K562 (cell line): ENCODE results near the gene ERCC2. TPM values are rescaled to one million over a fixed set of nuclear protein-coding genes. Genes with fewer than 3 reads are reported as not detected.

Experiments
- CREM ChIP-seq: IDR thresholded peaks from 2 replicates; pipeline ENCODE4 v1.6.1; 2014; ENCODE audit warnings: antibody characterized with exemption, low read depth
- ZNF24 ChIP-seq: fragments of 450-650 bp; IDR thresholded peaks from 2 replicates; pipeline ENCODE4 v1.6.1; 2016
- polyA plus RNA-seq, 8 experiments: library from polyadenylated mRNA; depleted of rRNA in 4 of 8; stranded (reverse) in 5 of 8; unstranded in 3 of 8; fragments of >200 nt; fragmentation: Nextera tagmentation in 2 of 8; fragmentation: Illumina TruSeq in 1 of 8; extraction: Ambion mirVana in 2 of 8; extraction: Trizol in 1 of 8; gene quantifications; 2 replicates each; pipeline versions ENCODE4 v1.2.1 to v1.2.3, GENCODE V29; 2011 to 2014; ENCODE audit warnings: inconsistent platforms in 1 of 8, missing spikeins in 1 of 8
- total RNA-seq, 7 experiments: library from RNA; depleted of rRNA in 6 of 7; stranded (reverse); fragments of >200 nt in 6 of 7; fragmentation: Illumina TruSeq in 2 of 7; extraction: Trizol in 2 of 7; gene quantifications; 2 replicates each; pipeline versions ENCODE4 v1.2.1 to v1.2.3, GENCODE V29; 2011 to 2021; ENCODE audit warnings: low replicate concordance in 1 of 7
- TF ChIP-seq, protein P1 (sequence below): sonication (generic); formaldehyde crosslinking; IDR thresholded peaks from 2 replicates; pipeline ENCODE4 v1.8.0; 2023; ENCODE audit warnings: missing genetic modification reagents, mild to moderate bottlenecking, borderline replicate concordance
- TF ChIP-seq, protein P2 (sequence below), 2 experiments: fragments of 450-650 bp; conservative IDR thresholded peaks; 2 replicates each; pipeline ENCODE4 v1.6.1; 2017; ENCODE audit warnings: mild to moderate bottlenecking in 2 of 2, moderate library complexity in 2 of 2
- TF ChIP-seq, protein P3 (sequence below): fragments of 450-650 bp; formaldehyde crosslinking; IDR thresholded peaks from 2 replicates; pipeline ENCODE4 v1.4.0; 2022; ENCODE audit warnings: missing genetic modification characterization
- TF ChIP-seq, protein P4 (sequence below), 2 experiments: fragments of 450-650 bp; formaldehyde crosslinking in 1 of 2; IDR thresholded peaks; 2 replicates each; pipeline versions ENCODE4 v1.4.0 to v1.6.1; 2014 to 2020; ENCODE audit warnings: mild to moderate bottlenecking in 2 of 2, borderline replicate concordance in 1 of 2, low read depth in 1 of 2

The ERCC2 gene
- total and polyA plus RNA-seq, 9 of the 15 experiments (the other 6 are each of a cell fraction or from before 2014, with no cell fraction given), result 2.2 to 55.9 (median 23.4) TPM

DNA sequence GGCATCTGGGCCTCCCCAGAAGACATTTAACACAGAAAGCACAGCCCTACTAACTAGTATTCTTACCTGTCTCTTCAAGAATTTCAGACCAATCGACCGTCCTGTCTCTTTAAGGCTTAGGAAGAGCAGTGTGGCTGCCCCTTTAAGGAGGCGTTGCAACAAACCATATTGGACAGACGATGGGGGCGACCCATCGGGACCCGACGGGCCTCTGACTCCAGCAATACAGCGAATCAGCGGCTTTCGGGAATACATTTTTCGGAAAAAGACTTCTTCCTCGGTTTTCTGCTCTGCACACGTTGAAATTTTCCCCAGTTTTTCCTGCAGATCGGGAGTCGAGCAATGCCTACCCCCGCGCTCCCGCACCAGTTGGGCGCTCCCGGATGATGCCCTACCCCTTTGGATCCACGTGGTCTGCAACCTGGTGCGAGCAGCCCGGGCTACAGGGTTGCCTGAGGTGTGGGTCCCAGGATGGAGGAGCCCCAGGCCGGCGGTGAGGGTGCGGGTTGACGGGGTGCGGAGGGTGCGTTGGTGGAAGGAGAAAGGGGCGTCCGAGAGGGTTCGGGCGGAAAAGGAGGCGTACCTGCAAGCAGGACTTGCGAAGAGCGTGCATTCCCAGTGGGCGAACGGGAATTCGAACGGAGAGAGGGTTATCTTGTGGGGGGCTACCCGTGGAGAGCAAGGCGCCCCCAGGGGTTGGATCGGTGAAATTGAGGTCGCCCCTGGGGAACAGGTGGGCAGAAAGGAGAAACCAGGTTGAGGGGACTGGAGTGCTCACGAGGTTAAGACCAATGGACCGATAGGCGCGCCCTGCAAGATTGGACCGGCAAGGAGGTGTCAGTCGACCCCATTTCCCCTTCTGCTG lies 36.1 kb upstream of the ERCC2 start, which contains the start of gene POLR1G (continued):
- TF ChIP-seq, protein P1, sequence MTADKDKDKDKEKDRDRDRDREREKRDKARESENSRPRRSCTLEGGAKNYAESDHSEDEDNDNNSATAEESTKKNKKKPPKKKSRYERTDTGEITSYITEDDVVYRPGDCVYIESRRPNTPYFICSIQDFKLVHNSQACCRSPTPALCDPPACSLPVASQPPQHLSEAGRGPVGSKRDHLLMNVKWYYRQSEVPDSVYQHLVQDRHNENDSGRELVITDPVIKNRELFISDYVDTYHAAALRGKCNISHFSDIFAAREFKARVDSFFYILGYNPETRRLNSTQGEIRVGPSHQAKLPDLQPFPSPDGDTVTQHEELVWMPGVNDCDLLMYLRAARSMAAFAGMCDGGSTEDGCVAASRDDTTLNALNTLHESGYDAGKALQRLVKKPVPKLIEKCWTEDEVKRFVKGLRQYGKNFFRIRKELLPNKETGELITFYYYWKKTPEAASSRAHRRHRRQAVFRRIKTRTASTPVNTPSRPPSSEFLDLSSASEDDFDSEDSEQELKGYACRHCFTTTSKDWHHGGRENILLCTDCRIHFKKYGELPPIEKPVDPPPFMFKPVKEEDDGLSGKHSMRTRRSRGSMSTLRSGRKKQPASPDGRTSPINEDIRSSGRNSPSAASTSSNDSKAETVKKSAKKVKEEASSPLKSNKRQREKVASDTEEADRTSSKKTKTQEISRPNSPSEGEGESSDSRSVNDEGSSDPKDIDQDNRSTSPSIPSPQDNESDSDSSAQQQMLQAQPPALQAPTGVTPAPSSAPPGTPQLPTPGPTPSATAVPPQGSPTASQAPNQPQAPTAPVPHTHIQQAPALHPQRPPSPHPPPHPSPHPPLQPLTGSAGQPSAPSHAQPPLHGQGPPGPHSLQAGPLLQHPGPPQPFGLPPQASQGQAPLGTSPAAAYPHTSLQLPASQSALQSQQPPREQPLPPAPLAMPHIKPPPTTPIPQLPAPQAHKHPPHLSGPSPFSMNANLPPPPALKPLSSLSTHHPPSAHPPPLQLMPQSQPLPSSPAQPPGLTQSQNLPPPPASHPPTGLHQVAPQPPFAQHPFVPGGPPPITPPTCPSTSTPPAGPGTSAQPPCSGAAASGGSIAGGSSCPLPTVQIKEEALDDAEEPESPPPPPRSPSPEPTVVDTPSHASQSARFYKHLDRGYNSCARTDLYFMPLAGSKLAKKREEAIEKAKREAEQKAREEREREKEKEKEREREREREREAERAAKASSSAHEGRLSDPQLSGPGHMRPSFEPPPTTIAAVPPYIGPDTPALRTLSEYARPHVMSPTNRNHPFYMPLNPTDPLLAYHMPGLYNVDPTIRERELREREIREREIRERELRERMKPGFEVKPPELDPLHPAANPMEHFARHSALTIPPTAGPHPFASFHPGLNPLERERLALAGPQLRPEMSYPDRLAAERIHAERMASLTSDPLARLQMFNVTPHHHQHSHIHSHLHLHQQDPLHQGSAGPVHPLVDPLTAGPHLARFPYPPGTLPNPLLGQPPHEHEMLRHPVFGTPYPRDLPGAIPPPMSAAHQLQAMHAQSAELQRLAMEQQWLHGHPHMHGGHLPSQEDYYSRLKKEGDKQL (CRISPR knock-in tag), result no peak
- TF ChIP-seq, protein P2, sequence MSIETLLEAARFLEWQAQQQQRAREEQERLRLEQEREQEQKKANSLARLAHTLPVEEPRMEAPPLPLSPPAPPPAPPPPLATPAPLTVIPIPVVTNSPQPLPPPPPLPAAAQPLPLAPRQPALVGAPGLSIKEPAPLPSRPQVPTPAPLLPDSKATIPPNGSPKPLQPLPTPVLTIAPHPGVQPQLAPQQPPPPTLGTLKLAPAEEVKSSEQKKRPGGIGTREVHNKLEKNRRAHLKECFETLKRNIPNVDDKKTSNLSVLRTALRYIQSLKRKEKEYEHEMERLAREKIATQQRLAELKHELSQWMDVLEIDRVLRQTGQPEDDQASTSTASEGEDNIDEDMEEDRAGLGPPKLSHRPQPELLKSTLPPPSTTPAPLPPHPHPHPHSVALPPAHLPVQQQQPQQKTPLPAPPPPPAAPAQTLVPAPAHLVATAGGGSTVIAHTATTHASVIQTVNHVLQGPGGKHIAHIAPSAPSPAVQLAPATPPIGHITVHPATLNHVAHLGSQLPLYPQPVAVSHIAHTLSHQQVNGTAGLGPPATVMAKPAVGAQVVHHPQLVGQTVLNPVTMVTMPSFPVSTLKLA (conservative IDR thresholded peaks at IDR 0.05), result peak; percentile 99 to 100
- TF ChIP-seq CREM (peak; percentile 62), ZNF24 (no peak)
- TF ChIP-seq, protein P3, sequence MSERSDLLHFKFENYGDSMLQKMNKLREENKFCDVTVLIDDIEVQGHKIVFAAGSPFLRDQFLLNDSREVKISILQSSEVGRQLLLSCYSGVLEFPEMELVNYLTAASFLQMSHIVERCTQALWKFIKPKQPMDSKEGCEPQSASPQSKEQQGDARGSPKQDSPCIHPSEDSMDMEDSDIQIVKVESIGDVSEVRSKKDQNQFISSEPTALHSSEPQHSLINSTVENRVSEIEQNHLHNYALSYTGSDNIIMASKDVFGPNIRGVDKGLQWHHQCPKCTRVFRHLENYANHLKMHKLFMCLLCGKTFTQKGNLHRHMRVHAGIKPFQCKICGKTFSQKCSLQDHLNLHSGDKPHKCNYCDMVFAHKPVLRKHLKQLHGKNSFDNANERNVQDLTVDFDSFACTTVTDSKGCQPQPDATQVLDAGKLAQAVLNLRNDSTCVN (CRISPR knock-in tag), result no peak
- TF ChIP-seq, protein P4, sequence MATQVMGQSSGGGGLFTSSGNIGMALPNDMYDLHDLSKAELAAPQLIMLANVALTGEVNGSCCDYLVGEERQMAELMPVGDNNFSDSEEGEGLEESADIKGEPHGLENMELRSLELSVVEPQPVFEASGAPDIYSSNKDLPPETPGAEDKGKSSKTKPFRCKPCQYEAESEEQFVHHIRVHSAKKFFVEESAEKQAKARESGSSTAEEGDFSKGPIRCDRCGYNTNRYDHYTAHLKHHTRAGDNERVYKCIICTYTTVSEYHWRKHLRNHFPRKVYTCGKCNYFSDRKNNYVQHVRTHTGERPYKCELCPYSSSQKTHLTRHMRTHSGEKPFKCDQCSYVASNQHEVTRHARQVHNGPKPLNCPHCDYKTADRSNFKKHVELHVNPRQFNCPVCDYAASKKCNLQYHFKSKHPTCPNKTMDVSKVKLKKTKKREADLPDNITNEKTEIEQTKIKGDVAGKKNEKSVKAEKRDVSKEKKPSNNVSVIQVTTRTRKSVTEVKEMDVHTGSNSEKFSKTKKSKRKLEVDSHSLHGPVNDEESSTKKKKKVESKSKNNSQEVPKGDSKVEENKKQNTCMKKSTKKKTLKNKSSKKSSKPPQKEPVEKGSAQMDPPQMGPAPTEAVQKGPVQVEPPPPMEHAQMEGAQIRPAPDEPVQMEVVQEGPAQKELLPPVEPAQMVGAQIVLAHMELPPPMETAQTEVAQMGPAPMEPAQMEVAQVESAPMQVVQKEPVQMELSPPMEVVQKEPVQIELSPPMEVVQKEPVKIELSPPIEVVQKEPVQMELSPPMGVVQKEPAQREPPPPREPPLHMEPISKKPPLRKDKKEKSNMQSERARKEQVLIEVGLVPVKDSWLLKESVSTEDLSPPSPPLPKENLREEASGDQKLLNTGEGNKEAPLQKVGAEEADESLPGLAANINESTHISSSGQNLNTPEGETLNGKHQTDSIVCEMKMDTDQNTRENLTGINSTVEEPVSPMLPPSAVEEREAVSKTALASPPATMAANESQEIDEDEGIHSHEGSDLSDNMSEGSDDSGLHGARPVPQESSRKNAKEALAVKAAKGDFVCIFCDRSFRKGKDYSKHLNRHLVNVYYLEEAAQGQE (IDR thresholded peaks at IDR 0.05; ENCODE audit: borderline replicate concordance), result no peak
- TF ChIP-seq, protein P4 (CRISPR knock-in tag; IDR thresholded peaks at IDR 0.05; ENCODE audit: low read depth), result peak; percentile 48; the same call in 1 of the 2 replicates
